Measurements from ENCODE around the gene ARHGAP23.
"Not testable (repeated sequence)": the region's sequence is repeated elsewhere in the genome, so short reads cannot be mapped to it uniquely, and the experiment has no call there.

GRCh38 chr17:38531761-38532160 lies 103.5 kb downstream of the ARHGAP23 start:
- TF ChIP-seq EZH2 (IDR thresholded peaks at IDR 0.05; ENCODE audit: low read depth), result not testable (repeated sequence)
- TF ChIP-seq, protein P1, sequence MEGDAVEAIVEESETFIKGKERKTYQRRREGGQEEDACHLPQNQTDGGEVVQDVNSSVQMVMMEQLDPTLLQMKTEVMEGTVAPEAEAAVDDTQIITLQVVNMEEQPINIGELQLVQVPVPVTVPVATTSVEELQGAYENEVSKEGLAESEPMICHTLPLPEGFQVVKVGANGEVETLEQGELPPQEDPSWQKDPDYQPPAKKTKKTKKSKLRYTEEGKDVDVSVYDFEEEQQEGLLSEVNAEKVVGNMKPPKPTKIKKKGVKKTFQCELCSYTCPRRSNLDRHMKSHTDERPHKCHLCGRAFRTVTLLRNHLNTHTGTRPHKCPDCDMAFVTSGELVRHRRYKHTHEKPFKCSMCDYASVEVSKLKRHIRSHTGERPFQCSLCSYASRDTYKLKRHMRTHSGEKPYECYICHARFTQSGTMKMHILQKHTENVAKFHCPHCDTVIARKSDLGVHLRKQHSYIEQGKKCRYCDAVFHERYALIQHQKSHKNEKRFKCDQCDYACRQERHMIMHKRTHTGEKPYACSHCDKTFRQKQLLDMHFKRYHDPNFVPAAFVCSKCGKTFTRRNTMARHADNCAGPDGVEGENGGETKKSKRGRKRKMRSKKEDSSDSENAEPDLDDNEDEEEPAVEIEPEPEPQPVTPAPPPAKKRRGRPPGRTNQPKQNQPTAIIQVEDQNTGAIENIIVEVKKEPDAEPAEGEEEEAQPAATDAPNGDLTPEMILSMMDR (conservative IDR thresholded peaks at IDR 0.05), result not testable (repeated sequence)
